Liver (tissue), 9 donors: ENCODE data around the gene SLCO1A2. TPM values are rescaled to one million over a fixed set of nuclear protein-coding genes. Genes with fewer than 3 reads are reported as not detected.

Experiments used
- DNase-seq: peaks from one replicate; pipeline ENCODE4 v3.0.0-alpha.2; 2017; ENCODE audit warnings: low spot score
- H3K27ac ChIP-seq, 2 donors: one replicate each; pipeline ENCODE4 v1.7.0; 2013; ENCODE audit warnings: inconsistent platforms in 2 of 2, low read length in 2 of 2, control low read depth in 1 of 2, low read depth in 1 of 2, mild to moderate bottlenecking in 1 of 2
- H3K27me3 ChIP-seq, 4 donors: one replicate each; pipeline versions ENCODE4 v1.6.1 to v1.7.0; 2013; ENCODE audit warnings: low read length in 3 of 4, inconsistent platforms in 1 of 4, mild to moderate bottlenecking in 1 of 4, moderate library complexity in 1 of 4; ENCODE audit not compliant: control insufficient read depth in 4 of 4, insufficient read depth in 4 of 4
- H3K36me3 ChIP-seq, 4 donors: one replicate each; pipeline versions ENCODE4 v1.6.1 to v1.7.0; 2013; ENCODE audit warnings: low read length in 3 of 4, mild to moderate bottlenecking in 3 of 4, low read depth in 1 of 4, moderate library complexity in 1 of 4; ENCODE audit not compliant: control insufficient read depth in 4 of 4, insufficient read depth in 3 of 4
- H3K4me1 ChIP-seq, 4 donors: one replicate each; pipeline versions ENCODE4 v1.6.1 to v1.7.0; 2013; ENCODE audit warnings: low read length in 3 of 4, mild to moderate bottlenecking in 3 of 4, moderate library complexity in 1 of 4; ENCODE audit not compliant: control insufficient read depth in 4 of 4, insufficient read depth in 4 of 4
- H3K4me3 ChIP-seq, 3 donors: one replicate each; pipeline versions ENCODE4 v1.6.1 to v1.7.0; 2013; ENCODE audit warnings: low read length in 3 of 3, control low read depth in 1 of 3, low read depth in 1 of 3, mild to moderate bottlenecking in 1 of 3
- H3K9ac ChIP-seq, 2 donors: one replicate each; pipeline ENCODE4 v1.7.0; 2013; ENCODE audit warnings: low read length in 2 of 2, mild to moderate bottlenecking in 2 of 2, moderate library complexity in 2 of 2, control low read depth in 1 of 2, low read depth in 1 of 2
- H3K9me3 ChIP-seq, 4 donors: one replicate each; pipeline versions ENCODE4 v1.6.1 to v1.7.0; 2013; ENCODE audit warnings: low read length in 3 of 4; ENCODE audit not compliant: control insufficient read depth in 4 of 4
- ATF3 ChIP-seq: IDR thresholded peaks from 2 replicates; pipeline ENCODE4 v1.6.1; 2016; ENCODE audit warnings: antibody characterized with exemption
- CTCF ChIP-seq: fragments of 150-350 bp; IDR thresholded peaks from 2 replicates; pipeline ENCODE4 v1.5.1; 2017; ENCODE audit warnings: improper control_type of control experiment, low read depth, low read length; ENCODE audit not compliant: missing input control
- EGR1 ChIP-seq, 2 donors: IDR thresholded peaks; 2 replicates each; pipeline ENCODE4 v1.6.1; 2016 to 2018; ENCODE audit warnings: antibody characterized with exemption in 2 of 2, low read depth in 2 of 2
- FOXA1 ChIP-seq: IDR thresholded peaks from 2 replicates; pipeline ENCODE4 v1.6.1; 2016; ENCODE audit warnings: antibody characterized with exemption
- FOXA2 ChIP-seq: IDR thresholded peaks from 2 replicates; pipeline ENCODE4 v1.6.1; 2016; ENCODE audit warnings: antibody characterized with exemption
- GABPA ChIP-seq, 2 donors: IDR thresholded peaks in 1 of 2; conservative IDR thresholded peaks in 1 of 2; 2 replicates each; pipeline ENCODE4 v1.6.1; 2016; ENCODE audit warnings: antibody characterized with exemption in 2 of 2, mild to moderate bottlenecking in 1 of 2, moderate library complexity in 1 of 2
- HNF4A ChIP-seq, 2 donors: conservative IDR thresholded peaks; 2 replicates each; pipeline ENCODE4 v1.6.1; 2016; ENCODE audit warnings: antibody characterized with exemption in 2 of 2, mild to moderate bottlenecking in 2 of 2
- JUND ChIP-seq, 2 donors: IDR thresholded peaks; 2 replicates each; pipeline ENCODE4 v1.6.1; 2016; ENCODE audit warnings: antibody characterized with exemption in 2 of 2
- MAX ChIP-seq: IDR thresholded peaks from 2 replicates; pipeline ENCODE4 v1.6.1; 2016; ENCODE audit warnings: antibody characterized with exemption
- NR2F2 ChIP-seq: IDR thresholded peaks from 2 replicates; pipeline ENCODE4 v1.6.1; 2016; ENCODE audit warnings: antibody characterized with exemption
- REST ChIP-seq: IDR thresholded peaks from 2 replicates; pipeline ENCODE4 v1.6.1; 2016; ENCODE audit warnings: antibody characterized with exemption, mild to moderate bottlenecking
- SP1 ChIP-seq: IDR thresholded peaks from 2 replicates; pipeline ENCODE4 v1.6.1; 2018; ENCODE audit warnings: antibody characterized with exemption, mild to moderate bottlenecking
- TAF1 ChIP-seq: conservative IDR thresholded peaks from 2 replicates; pipeline ENCODE4 v1.6.1; 2016; ENCODE audit warnings: antibody characterized with exemption, mild to moderate bottlenecking
- YY1 ChIP-seq: IDR thresholded peaks from 2 replicates; pipeline ENCODE4 v1.6.1; 2016; ENCODE audit warnings: antibody characterized with exemption, mild to moderate bottlenecking
- ZBTB33 ChIP-seq: IDR thresholded peaks from 2 replicates; pipeline ENCODE4 v1.6.1; 2016; ENCODE audit warnings: antibody characterized with exemption
- WGBS: extraction: QIAGEN DNeasy Blood & Tissue Kit; methylation state at CpG from one replicate; pipeline ENCODE4 v1.1.7; 2013; 5-methylcytosine and 5-hydroxymethylcytosine counted together
- polyA plus RNA-seq, 2 donors: library from polyadenylated mRNA; stranded (reverse) in 1 of 2; unstranded in 1 of 2; fragments of 200-250 nt in 1 of 2; fragments of >200 nt in 1 of 2; fragmentation: Nextera tagmentation in 1 of 2; extraction: Ambion mirVana in 1 of 2; gene quantifications; one replicate each; pipeline versions ENCODE4 v1.2.1 to v1.2.3, GENCODE V29; 2013 to 2015
- total RNA-seq, 2 donors: library from RNA; depleted of rRNA; stranded (reverse); fragments of >200 nt; gene quantifications; one replicate each; pipeline ENCODE4 v1.2.3, GENCODE V29; 2014
- donor health status: healthy.
- donor health status: healthy.
- donor health status: healthy.
- donor health status: healthy.
- donor health status: healthy.

SLCO1A2 gene
- total and polyA plus RNA-seq, 4 donors = 0.17 to 1.8 (median 0.60) TPM; not detected in 1

GRCh38 chr12:21239866-21240265 lies 94.9 kb downstream of the SLCO1A2 start (continued):
- TF ChIP-seq JUND (IDR thresholded peaks at IDR 0.05) = no peak
- no peak for TF ChIP-seq TAF1

- no peak for DNase-seq
- Histone ChIP-seq H3K9me3 (no peaks in the 10 kb centered on the region), H3K36me3 (peaks cover 0 to 44% (median 16%) of the 10 kb centered on the region in 4 donors), H3K4me3 (no peak overlapping the region), H3K27me3 (no peaks in the 10 kb centered on the region), H3K4me1 (no peaks in the 10 kb centered on the region), H3K27ac (no peak overlapping the region), H3K9ac (no peak overlapping the region)
- TF ChIP-seq MAX (no peak), HNF4A (conservative IDR thresholded peaks at IDR 0.05) (no peak), REST (no peak), FOXA2 (no peak), CTCF (no peak), NR2F2 (no peak), EGR1 (IDR thresholded peaks at IDR 0.05; ENCODE audit: low read depth in 2 of 2) (no peak), ATF3 (no peak), FOXA1 (no peak), SP1 (no peak), YY1 (no peak), GABPA (IDR thresholded peaks at IDR 0.05 in 1 of 2, conservative IDR thresholded peaks at IDR 0.05 in 1 of 2) (no peak), ZBTB33 (no peak)
- WGBS = 86% methylated on average over 5 of the region's 5 CpGs
Observed at GRCh38 chr12:21234395-21234794, 100.3 kb downstream of the SLCO1A2 start.
